ENCODE data around the gene TMEM74B.

DNA sequence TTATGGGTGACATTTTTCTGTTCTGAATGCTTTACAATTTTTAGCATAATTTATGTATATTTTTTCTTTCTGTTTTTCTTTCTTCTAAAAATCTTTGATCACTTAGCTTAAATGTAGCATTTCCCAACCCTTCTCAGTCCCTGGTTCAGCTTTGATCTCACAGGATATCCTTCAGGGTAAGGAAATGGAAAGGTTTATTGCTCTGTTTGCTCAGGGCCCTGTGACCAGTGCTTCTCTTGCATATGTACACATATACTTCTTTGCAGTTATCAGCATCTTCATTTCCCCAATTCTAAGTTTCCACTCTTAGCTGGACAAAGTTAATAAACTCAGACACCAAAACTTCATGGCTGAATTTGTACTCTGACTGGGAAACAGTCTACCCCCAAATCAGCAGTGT is 30.6 kb downstream of the TMEM74B start:
- TF ChIP-seq, protein P1, sequence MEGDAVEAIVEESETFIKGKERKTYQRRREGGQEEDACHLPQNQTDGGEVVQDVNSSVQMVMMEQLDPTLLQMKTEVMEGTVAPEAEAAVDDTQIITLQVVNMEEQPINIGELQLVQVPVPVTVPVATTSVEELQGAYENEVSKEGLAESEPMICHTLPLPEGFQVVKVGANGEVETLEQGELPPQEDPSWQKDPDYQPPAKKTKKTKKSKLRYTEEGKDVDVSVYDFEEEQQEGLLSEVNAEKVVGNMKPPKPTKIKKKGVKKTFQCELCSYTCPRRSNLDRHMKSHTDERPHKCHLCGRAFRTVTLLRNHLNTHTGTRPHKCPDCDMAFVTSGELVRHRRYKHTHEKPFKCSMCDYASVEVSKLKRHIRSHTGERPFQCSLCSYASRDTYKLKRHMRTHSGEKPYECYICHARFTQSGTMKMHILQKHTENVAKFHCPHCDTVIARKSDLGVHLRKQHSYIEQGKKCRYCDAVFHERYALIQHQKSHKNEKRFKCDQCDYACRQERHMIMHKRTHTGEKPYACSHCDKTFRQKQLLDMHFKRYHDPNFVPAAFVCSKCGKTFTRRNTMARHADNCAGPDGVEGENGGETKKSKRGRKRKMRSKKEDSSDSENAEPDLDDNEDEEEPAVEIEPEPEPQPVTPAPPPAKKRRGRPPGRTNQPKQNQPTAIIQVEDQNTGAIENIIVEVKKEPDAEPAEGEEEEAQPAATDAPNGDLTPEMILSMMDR (IDR thresholded peaks at IDR 0.05 in 8 of 11, conservative IDR thresholded peaks at IDR 0.05 in 3 of 11) = no peak
- no peak for TF ChIP-seq POLR2A (IDR thresholded peaks at IDR 0.05)

Measured in spleen (tissue), 7 donors.